Measurements from ENCODE around the gene ANKRD13D. TPM values are rescaled to one million over a fixed set of nuclear protein-coding genes. Genes with fewer than 3 reads are reported as not detected.

Gene ANKRD13D
- polyA plus RNA-seq, 1 donor from 2014 or later, result 93.5 TPM

DNA sequence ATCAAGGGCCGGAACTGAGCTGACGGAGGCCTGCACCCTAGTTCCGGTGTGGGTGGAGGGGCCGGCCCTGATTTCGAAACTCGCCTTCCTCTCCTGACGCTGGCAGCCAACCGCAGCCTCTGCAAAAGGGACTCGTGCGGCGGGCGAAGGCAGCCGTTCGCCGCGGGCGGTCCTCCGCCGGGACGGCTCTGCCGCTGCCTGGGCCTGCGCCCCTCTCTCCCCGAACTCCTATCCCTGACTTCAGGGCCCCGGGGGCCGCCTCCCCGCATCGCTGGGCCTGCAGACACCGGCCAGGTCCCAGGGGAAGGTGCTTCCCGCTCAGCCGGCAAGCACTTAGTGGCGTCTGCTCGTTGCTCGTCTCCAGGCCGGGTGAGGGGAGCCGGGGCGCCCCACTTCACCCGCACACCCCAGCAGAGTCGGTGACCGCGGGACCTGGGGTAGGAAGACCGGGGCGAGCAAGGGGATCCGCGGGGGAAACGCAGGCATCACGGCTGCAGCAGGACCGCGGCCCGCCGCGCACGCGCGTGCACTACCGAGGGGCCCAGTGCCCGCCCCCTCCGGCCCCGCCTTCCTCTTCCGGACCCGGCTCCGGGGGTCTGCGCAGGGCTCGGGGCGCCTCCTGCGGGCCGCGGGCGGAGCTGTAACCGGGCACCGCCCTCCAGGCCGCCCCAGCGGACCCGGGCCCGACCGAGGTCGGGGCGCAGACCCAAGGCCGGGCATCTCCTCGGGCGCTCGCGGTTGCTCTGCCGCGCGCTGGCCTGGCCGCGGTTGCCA is 464 bp upstream of the ANKRD13D start:
- TF ChIP-seq EP300 (conservative IDR thresholded peaks at IDR 0.05; ENCODE audit: poor library complexity, severe bottlenecking), result peak; percentile 40
- peak; percentile 88 for TF ChIP-seq POLR2AphosphoS5 (IDR thresholded peaks at IDR 0.05)
- peak; percentile 73 for TF ChIP-seq SMC3 (conservative IDR thresholded peaks at IDR 0.05; ENCODE audit: poor library complexity)
- TF ChIP-seq, protein P1, sequence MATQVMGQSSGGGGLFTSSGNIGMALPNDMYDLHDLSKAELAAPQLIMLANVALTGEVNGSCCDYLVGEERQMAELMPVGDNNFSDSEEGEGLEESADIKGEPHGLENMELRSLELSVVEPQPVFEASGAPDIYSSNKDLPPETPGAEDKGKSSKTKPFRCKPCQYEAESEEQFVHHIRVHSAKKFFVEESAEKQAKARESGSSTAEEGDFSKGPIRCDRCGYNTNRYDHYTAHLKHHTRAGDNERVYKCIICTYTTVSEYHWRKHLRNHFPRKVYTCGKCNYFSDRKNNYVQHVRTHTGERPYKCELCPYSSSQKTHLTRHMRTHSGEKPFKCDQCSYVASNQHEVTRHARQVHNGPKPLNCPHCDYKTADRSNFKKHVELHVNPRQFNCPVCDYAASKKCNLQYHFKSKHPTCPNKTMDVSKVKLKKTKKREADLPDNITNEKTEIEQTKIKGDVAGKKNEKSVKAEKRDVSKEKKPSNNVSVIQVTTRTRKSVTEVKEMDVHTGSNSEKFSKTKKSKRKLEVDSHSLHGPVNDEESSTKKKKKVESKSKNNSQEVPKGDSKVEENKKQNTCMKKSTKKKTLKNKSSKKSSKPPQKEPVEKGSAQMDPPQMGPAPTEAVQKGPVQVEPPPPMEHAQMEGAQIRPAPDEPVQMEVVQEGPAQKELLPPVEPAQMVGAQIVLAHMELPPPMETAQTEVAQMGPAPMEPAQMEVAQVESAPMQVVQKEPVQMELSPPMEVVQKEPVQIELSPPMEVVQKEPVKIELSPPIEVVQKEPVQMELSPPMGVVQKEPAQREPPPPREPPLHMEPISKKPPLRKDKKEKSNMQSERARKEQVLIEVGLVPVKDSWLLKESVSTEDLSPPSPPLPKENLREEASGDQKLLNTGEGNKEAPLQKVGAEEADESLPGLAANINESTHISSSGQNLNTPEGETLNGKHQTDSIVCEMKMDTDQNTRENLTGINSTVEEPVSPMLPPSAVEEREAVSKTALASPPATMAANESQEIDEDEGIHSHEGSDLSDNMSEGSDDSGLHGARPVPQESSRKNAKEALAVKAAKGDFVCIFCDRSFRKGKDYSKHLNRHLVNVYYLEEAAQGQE (IDR thresholded peaks at IDR 0.05; ENCODE audit: borderline replicate concordance), result peak; percentile 48
- peak; percentile 73 for TF ChIP-seq MXI1 (conservative IDR thresholded peaks at IDR 0.05; ENCODE audit: poor library complexity, severe bottlenecking)
- no peak for TF ChIP-seq EZH2 (IDR thresholded peaks at IDR 0.05; ENCODE audit: borderline replicate concordance, insufficient read depth, low read length, poor library complexity, severe bottlenecking)
- TF ChIP-seq TAF1 (IDR thresholded peaks at IDR 0.05; ENCODE audit: low read depth), result peak; percentile 53
- TF ChIP-seq, protein P2, sequence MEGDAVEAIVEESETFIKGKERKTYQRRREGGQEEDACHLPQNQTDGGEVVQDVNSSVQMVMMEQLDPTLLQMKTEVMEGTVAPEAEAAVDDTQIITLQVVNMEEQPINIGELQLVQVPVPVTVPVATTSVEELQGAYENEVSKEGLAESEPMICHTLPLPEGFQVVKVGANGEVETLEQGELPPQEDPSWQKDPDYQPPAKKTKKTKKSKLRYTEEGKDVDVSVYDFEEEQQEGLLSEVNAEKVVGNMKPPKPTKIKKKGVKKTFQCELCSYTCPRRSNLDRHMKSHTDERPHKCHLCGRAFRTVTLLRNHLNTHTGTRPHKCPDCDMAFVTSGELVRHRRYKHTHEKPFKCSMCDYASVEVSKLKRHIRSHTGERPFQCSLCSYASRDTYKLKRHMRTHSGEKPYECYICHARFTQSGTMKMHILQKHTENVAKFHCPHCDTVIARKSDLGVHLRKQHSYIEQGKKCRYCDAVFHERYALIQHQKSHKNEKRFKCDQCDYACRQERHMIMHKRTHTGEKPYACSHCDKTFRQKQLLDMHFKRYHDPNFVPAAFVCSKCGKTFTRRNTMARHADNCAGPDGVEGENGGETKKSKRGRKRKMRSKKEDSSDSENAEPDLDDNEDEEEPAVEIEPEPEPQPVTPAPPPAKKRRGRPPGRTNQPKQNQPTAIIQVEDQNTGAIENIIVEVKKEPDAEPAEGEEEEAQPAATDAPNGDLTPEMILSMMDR (IDR thresholded peaks at IDR 0.05; ENCODE audit: poor library complexity, severe bottlenecking), result peak; percentile 82
- TF ChIP-seq RAD21 (conservative IDR thresholded peaks at IDR 0.05), result peak; percentile 68
- H3K4me3 ChIP-seq (ENCODE audit: low read length), result peak overlapping the region; percentile 88
- no peaks in the 10 kb centered on the region for H3K36me3 ChIP-seq (ENCODE audit: insufficient read depth, low read length)
- H3K27me3 ChIP-seq (ENCODE audit: insufficient read depth, low read depth, low read length), result no peaks in the 10 kb centered on the region
- peaks cover 7% of the 10 kb centered on the region for H3F3A ChIP-seq (ENCODE audit: insufficient read depth, low read length, poor library complexity, severe bottlenecking)
- H3K4me2 ChIP-seq (ENCODE audit: low read length), result peak overlapping the region; percentile 72
- H4K20me1 ChIP-seq (ENCODE audit: insufficient read depth), result no peaks in the 10 kb centered on the region
- H3K9me2 ChIP-seq (ENCODE audit: insufficient read depth, low read length), result no peaks in the 10 kb centered on the region
- H3K9ac ChIP-seq (ENCODE audit: low read length), result peak overlapping the region; percentile 93
- no peaks in the 10 kb centered on the region for H3K9me3 ChIP-seq (ENCODE audit: low read length)
- peak overlapping the region; percentile 88 for H2AFZ ChIP-seq (ENCODE audit: low read depth, low read length)
- peaks cover 6% of the 10 kb centered on the region for H3K79me2 ChIP-seq (replicated peaks; ENCODE audit: insufficient read depth, low read length)
- peak overlapping the region; percentile 92 for H3K27ac ChIP-seq (ENCODE audit: low read length)

DNA sequence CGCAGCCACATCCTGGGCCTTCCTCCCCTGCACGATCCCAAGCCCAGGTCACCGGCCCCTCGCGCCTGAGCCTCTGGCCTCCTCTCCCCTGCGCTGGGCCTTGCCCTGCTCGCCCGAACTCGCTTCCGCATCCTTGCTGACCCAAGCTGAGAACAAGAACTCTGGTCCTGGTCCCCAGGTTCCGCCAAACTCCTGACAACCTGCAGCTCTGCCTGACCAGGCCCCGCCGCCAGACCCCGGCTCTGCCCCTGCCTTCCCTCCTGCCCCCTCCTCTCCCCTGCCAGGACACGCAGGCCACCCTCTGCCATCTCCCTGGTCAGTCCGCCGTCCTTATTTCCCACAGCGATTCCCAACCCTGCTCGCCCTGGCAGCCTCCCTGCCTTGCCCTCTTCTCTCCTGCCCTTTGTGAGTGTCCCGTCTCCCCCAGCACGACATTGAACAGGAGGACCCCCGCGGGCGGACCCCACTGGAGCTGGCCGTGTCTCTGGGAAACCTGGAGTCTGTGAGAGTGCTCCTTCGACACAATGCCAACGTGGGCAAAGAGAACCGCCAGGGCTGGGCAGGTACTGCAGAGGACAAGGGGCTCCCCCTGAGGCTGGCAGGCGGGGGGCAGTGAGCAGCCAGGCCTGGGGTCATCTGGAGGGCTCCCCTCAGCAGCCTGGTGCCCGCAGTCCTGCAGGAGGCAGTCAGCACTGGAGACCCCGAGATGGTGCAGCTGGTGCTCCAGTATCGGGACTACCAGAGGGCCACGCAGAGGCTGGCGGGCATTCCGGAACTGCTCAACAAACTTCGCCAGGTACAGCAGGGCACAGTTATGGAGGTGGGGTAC is 762 bp downstream of the ANKRD13D start:
- Histone ChIP-seq H3K27me3 (ENCODE audit: insufficient read depth, low read depth, low read length) (no peaks in the 10 kb centered on the region), H3K27ac (ENCODE audit: low read length) (peak overlapping the region; percentile 44), H3K4me3 (ENCODE audit: low read length) (peak overlapping the region; percentile 75), H3K9ac (ENCODE audit: low read length) (peak overlapping the region; percentile 79), H3K79me2 (replicated peaks; ENCODE audit: insufficient read depth, low read length) (peaks cover 6% of the 10 kb centered on the region), H4K20me1 (ENCODE audit: insufficient read depth) (no peaks in the 10 kb centered on the region), H3K9me3 (ENCODE audit: low read length) (no peaks in the 10 kb centered on the region), H2AFZ (ENCODE audit: low read depth, low read length) (peak overlapping the region; percentile 43), H3K9me2 (ENCODE audit: insufficient read depth, low read length) (no peaks in the 10 kb centered on the region), H3K4me2 (ENCODE audit: low read length) (peak overlapping the region; percentile 79), H3K36me3 (ENCODE audit: insufficient read depth, low read length) (no peaks in the 10 kb centered on the region), H3F3A (ENCODE audit: insufficient read depth, low read length, poor library complexity, severe bottlenecking) (peaks cover 7% of the 10 kb centered on the region)
- TF ChIP-seq EZH2 (IDR thresholded peaks at IDR 0.05; ENCODE audit: borderline replicate concordance, insufficient read depth, low read length, poor library complexity, severe bottlenecking) (no peak), RAD21 (conservative IDR thresholded peaks at IDR 0.05) (no peak), SMC3 (conservative IDR thresholded peaks at IDR 0.05; ENCODE audit: poor library complexity) (no peak), POLR2AphosphoS5 (IDR thresholded peaks at IDR 0.05) (no peak), TAF1 (IDR thresholded peaks at IDR 0.05; ENCODE audit: low read depth) (no peak), EP300 (conservative IDR thresholded peaks at IDR 0.05; ENCODE audit: poor library complexity, severe bottlenecking) (no peak), MXI1 (conservative IDR thresholded peaks at IDR 0.05; ENCODE audit: poor library complexity, severe bottlenecking) (no peak)
- TF ChIP-seq, protein P2 (IDR thresholded peaks at IDR 0.05; ENCODE audit: poor library complexity, severe bottlenecking), result no peak
- TF ChIP-seq, protein P1 (IDR thresholded peaks at IDR 0.05; ENCODE audit: borderline replicate concordance), result no peak

Measured in neural cell (in vitro differentiated cells).